ENCODE data around the gene MEIS2. TPM values are rescaled to one million over a fixed set of nuclear protein-coding genes. Genes with fewer than 3 reads are reported as not detected.

The MEIS2 gene
- total and polyA plus RNA-seq, 2 of the 13 experiments (the other 11 are each of a cell fraction or from before 2014, with no cell fraction given) = 10.7 to 12.4 TPM

- peak; percentile 4 for TF ChIP-seq PCBP2 (optimal IDR thresholded peaks at IDR 0.05; ENCODE audit: low read depth, low read length, poor library complexity, severe bottlenecking)
- TF ChIP-seq STAT6 (CRISPR knock-in tag; IDR thresholded peaks at IDR 0.05; ENCODE audit: borderline replicate concordance) = no peak
- no peak for TF ChIP-seq GFI1 (CRISPR knock-in tag; IDR thresholded peaks at IDR 0.05; ENCODE audit: borderline replicate concordance)
- TF ChIP-seq NR2F2 (IDR thresholded peaks at IDR 0.05; ENCODE audit: borderline replicate concordance, low read depth) = no peak
- TF ChIP-seq BRD4 (CRISPR knock-in tag; IDR thresholded peaks at IDR 0.05) = no peak
- TF ChIP-seq ZNF550 (CRISPR knock-in tag; IDR thresholded peaks at IDR 0.05; ENCODE audit: borderline replicate concordance) = no peak
- peak; percentile 82; the same call in 1 of the 2 replicates for TF ChIP-seq ZNF263 (CRISPR knock-in tag; IDR thresholded peaks at IDR 0.05)
- no peak for TF ChIP-seq NFKBIZ (CRISPR knock-in tag; IDR thresholded peaks at IDR 0.05)
- no peak for TF ChIP-seq ZNF382 (CRISPR knock-in tag; IDR thresholded peaks at IDR 0.05; ENCODE audit: borderline replicate concordance)
- TF ChIP-seq SOX6 (IDR thresholded peaks at IDR 0.05) = no peak
- TF ChIP-seq SOX6 (CRISPR knock-in tag; IDR thresholded peaks at IDR 0.05) = no peak
- no peak for TF ChIP-seq ZNF572 (CRISPR knock-in tag; IDR thresholded peaks at IDR 0.05)
- no peak for TF ChIP-seq NKX3-1 (CRISPR knock-in tag; IDR thresholded peaks at IDR 0.05)
- TF ChIP-seq SALL2 (CRISPR knock-in tag; IDR thresholded peaks at IDR 0.05) = no peak
- TF ChIP-seq ZNF503 (CRISPR knock-in tag; IDR thresholded peaks at IDR 0.05) = no peak
- TF ChIP-seq HINFP (CRISPR knock-in tag; IDR thresholded peaks at IDR 0.05; ENCODE audit: low read depth) = no peak
- no peak for TF ChIP-seq ZNF468 (CRISPR knock-in tag; IDR thresholded peaks at IDR 0.05)
- 0 out of 2 replicates have a peak, but pooled peaks have one; percentile 22 for TF ChIP-seq ZNF790 (CRISPR knock-in tag; IDR thresholded peaks at IDR 0.05; ENCODE audit: borderline replicate concordance)
- TF ChIP-seq ZNF75D (CRISPR knock-in tag; IDR thresholded peaks at IDR 0.05; ENCODE audit: borderline replicate concordance) = no peak
- TF ChIP-seq PAX8 (CRISPR knock-in tag; IDR thresholded peaks at IDR 0.05; ENCODE audit: borderline replicate concordance) = no peak
- TF ChIP-seq CENPT (CRISPR knock-in tag; IDR thresholded peaks at IDR 0.05; ENCODE audit: low read depth) = no peak
- no peak for TF ChIP-seq SNAPC5 (CRISPR knock-in tag; IDR thresholded peaks at IDR 0.05; ENCODE audit: borderline replicate concordance)
These were observed at the start of gene MEIS2 (continued) for GRCh38 chr15:37100109-37100965.

Data from HepG2 (cell line).